GM19468 (cell line): Measurements from ENCODE around the gene MAPT.
"Not testable (repeated sequence)": the region's sequence is repeated elsewhere in the genome, so short reads cannot be mapped to it uniquely, and the experiment has no call there.

Source experiments
- ATAC-seq: cut with Tn5 transposase; IDR thresholded peaks from one replicate; pipeline ENCODE4 v1.9.1; 2021; ENCODE audit warnings: mild to moderate bottlenecking, moderate library complexity, moderate number of reproducible peaks; ENCODE audit not compliant: unreplicated experiment; ENCODE audit errors: extremely low read depth

The MAPT gene

DNA sequence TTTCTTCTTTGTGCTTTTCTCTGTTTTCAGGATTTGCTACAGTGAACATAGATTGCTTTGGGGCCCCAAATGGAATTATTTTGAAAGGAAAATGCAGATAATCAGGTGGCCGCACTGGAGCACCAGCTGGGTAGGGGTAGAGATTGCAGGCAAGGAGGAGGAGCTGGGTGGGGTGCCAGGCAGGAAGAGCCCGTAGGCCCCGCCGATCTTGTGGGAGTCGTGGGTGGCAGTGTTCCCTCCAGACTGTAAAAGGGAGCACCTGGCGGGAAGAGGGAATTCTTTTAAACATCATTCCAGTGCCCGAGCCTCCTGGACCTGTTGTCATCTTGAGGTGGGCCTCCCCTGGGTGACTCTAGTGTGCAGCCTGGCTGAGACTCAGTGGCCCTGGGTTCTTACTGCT, 105.9 kb downstream of the MAPT start:
- no peak for ATAC-seq

DNA sequence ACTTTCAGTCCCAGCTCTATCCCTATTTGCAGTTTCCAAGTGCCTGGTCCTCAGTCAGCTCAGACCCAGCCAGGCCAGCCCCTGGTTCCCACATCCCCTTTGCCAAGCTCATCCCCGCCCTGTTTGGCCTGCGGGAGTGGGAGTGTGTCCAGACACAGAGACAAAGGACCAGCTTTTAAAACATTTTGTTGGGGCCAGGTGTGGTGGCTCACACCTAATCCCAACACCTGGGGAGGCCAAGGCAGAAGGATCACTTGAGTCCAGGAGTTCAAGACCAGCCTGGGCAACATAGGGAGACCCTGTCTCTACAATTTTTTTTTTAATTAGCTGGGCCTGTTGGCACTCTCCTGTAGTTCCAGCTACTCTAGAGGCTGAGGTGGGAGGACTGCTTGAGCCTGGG, 106.4 kb downstream of the MAPT start:
- no peak for ATAC-seq

GRCh38 chr17:46001390-46002310, 107.3 kb downstream of the MAPT start:
- ATAC-seq = no peak

DNA sequence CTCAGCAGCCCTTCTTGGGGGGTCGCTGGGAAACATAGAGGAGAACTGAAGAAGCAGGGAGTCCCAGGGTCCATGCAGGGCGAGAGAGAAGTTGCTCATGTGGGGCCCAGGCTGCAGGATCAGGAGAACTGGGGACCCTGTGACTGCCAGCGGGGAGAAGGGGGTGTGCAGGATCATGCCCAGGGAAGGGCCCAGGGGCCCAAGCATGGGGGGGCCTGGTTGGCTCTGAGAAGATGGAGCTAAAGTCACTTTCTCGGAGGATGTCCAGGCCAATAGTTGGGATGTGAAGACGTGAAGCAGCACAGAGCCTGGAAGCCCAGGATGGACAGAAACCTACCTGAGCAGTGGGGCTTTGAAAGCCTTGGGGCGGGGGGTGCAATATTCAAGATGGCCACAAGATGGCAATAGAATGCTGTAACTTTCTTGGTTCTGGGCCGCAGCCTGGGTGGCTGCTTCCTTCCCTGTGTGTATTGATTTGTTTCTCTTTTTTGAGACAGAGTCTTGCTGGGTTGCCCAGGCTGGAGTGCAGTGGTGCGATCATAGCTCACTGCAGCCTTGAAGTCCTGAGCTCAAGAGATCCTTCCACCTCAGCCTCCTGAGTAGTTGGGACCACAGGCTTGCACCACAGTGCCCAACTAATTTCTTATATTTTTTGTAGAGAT, 108.1 kb downstream of the MAPT start:
- no peak for ATAC-seq

GRCh38 chr17:46002973-46003316, 108.6 kb downstream of the MAPT start:
- ATAC-seq = no peak

- ATAC-seq = no peak
These were observed 109.8 kb downstream of the MAPT start for GRCh38 chr17:46003907-46004748.

DNA sequence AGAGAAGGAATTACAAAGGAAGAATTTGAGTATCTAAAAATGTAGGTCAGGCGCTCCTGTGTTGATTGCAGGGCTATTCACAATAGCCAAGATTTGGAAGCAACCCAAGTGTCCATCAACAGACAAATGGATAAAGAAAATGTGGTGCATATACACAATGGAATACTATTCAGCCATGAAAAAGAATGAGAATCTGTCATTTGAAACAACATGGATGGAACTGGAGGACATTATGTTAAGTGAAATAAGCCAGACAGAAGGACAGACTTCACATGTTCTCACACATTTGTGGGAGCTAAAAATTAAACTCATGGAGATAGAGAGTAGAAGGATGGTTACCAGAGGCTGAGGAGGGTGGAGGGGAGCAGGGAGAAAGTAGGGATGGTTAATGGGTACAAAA, 111.7 kb downstream of the MAPT start:
- not testable (repeated sequence) for ATAC-seq

GRCh38 chr17:46007461-46007965, 113.2 kb downstream of the MAPT start:
- no peak for ATAC-seq

DNA sequence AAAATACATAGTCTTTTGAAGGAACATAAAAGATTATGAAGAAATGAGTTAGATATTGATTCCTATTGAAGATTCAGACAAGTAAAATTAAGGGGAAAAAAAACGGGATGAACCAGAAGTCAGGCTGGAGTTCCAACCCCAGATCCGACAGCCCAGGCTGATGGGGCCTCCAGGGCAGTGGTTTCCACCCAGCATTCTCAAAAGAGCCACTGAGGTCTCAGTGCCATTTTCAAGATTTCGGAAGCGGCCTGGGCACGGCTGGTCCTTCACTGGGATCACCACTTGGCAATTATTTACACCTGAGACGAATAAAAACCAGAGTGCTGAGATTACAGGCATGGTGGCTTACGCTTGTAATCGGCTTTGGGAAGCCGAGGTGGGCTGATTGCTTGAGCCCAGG, 114.2 kb downstream of the MAPT start:
- no peak for ATAC-seq

DNA sequence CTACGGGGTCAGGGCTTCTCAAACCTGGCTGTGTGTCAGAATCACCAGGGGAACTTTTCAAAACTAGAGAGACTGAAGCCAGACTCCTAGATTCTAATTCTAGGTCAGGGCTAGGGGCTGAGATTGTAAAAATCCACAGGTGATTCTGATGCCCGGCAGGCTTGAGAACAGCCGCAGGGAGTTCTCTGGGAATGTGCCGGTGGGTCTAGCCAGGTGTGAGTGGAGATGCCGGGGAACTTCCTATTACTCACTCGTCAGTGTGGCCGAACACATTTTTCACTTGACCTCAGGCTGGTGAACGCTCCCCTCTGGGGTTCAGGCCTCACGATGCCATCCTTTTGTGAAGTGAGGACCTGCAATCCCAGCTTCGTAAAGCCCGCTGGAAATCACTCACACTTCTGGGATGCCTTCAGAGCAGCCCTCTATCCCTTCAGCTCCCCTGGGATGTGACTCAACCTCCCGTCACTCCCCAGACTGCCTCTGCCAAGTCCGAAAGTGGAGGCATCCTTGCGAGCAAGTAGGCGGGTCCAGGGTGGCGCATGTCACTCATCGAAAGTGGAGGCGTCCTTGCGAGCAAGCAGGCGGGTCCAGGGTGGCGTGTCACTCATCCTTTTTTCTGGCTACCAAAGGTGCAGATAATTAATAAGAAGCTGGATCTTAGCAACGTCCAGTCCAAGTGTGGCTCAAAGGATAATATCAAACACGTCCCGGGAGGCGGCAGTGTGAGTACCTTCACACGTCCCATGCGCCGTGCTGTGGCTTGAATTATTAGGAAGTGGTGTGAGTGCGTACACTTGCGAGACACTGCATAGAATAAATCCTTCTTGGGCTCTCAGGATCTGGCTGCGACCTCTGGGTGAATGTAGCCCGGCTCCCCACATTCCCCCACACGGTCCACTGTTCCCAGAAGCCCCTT, 115.6 kb downstream of the MAPT start:
- ATAC-seq = no peak

GRCh38 chr17:46010597-46011186, 116.3 kb downstream of the MAPT start:
- no peak for ATAC-seq

DNA sequence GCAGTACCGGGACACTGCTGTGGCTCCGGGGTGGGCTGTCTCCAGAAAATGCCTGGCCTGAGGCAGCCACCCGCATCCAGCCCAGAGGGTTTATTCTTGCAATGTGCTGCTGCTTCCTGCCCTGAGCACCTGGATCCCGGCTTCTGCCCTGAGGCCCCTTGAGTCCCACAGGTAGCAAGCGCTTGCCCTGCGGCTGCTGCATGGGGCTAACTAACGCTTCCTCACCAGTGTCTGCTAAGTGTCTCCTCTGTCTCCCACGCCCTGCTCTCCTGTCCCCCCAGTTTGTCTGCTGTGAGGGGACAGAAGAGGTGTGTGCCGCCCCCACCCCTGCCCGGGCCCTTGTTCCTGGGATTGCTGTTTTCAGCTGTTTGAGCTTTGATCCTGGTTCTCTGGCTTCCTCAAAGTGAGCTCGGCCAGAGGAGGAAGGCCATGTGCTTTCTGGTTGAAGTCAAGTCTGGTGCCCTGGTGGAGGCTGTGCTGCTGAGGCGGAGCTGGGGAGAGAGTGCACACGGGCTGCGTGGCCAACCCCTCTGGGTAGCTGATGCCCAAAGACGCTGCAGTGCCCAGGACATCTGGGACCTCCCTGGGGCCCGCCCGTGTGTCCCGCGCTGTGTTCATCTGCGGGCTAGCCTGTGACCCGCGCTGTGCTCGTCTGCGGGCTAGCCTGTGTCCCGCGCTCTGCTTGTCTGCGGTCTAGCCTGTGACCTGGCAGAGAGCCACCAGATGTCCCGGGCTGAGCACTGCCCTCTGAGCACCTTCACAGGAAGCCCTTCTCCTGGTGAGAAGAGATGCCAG, 117.6 kb downstream of the MAPT start:
- no peak for ATAC-seq

GRCh38 chr17:46012506-46013079, 118.2 kb downstream of the MAPT start:
- ATAC-seq = no peak

DNA sequence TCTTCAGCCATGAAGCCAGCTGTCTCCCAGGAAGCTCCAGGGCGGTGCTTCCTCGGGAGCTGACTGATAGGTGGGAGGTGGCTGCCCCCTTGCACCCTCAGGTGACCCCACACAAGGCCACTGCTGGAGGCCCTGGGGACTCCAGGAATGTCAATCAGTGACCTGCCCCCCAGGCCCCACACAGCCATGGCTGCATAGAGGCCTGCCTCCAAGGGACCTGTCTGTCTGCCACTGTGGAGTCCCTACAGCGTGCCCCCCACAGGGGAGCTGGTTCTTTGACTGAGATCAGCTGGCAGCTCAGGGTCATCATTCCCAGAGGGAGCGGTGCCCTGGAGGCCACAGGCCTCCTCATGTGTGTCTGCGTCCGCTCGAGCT, 118.8 kb downstream of the MAPT start:
- no peak for ATAC-seq

GRCh38 chr17:46013502-46014165, 119.3 kb downstream of the MAPT start:
- ATAC-seq = no peak

- not testable (repeated sequence) for ATAC-seq
These were observed 125.1 kb downstream of the MAPT start for GRCh38 chr17:46019408-46019925.

DNA sequence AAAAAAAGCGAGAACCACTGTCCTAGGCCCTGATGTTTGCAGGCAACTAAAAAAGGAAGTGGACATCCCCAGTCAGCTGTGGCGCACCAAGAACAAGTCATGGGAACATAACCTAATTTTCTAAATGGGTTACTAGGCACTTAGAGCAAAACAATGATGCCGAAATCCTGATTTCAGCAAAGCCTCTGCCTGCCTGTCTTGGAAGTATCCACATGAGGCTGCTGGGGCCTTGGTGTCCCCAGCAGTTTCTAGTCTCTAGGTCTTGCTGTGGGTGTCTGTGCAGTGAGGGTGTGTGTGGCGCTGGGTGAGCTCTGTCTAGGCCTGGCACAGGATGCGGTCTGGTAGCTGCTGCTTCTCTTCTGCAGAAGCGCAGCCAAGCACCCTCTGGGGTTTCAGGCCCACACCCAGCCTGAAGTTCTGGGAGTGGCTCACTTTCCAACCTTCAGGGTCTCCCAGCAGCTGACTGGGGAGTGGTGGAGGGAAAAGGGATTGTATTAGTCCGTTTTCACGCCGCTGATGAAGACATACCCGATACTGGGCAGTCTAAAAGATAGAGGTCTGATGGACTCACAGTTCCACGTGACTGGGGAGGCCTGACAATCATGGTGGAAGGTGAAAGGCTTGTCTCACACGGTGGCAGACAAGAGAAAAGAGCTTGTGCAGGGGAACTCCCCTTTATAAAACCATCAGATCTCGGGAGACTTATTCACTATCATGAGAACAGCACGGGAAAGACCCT, 125.8 kb downstream of the MAPT start:
- ATAC-seq = no peak
